NB4 (cell line): ENCODE measurements around the gene ADCK1.
"Not testable (repeated sequence)": the region's sequence is repeated elsewhere in the genome, so short reads cannot be mapped to it uniquely, and the experiment has no call there.

Experiments
- DNase-seq: peaks from one replicate; pipeline ENCODE4 v3.0.0; 2010; ENCODE audit warnings: low read depth
- H3K4me3 ChIP-seq: one replicate; pipeline ENCODE4 v1.5.1; 2011; ENCODE audit warnings: mild to moderate bottlenecking, low read depth, low read length, moderate library complexity
- CTCF ChIP-seq: IDR thresholded peaks from one replicate; pipeline ENCODE4 v1.5.1; 2012; ENCODE audit warnings: low read depth, low read length
- MAX ChIP-seq: IDR thresholded peaks from 2 replicates; pipeline ENCODE4 v1.6.1; 2011; ENCODE audit warnings: low read depth, low read length
- MYC ChIP-seq: IDR thresholded peaks from 2 replicates; pipeline ENCODE4 v1.6.1; 2011; ENCODE audit warnings: low read depth, low read length
- POLR2A ChIP-seq: IDR thresholded peaks from 2 replicates; pipeline ENCODE4 v1.6.1; 2011; ENCODE audit warnings: mild to moderate bottlenecking; ENCODE audit not compliant: insufficient read length; ENCODE audit errors: extremely low read depth

Gene ADCK1

GRCh38 chr14:77805706-77806105 is 5.8 kb downstream of the ADCK1 start:
- H3K4me3 ChIP-seq = no peak overlapping the region
- DNase-seq = no peak
- TF ChIP-seq POLR2A (no peak), MYC (no peak), MAX (no peak), CTCF (no peak)

GRCh38 chr14:77808250-77808649 is 8.3 kb downstream of the ADCK1 start:
- no peak overlapping the region for H3K4me3 ChIP-seq
- DNase-seq = no peak
- TF ChIP-seq MAX (no peak), POLR2A (no peak), CTCF (no peak), MYC (no peak)

- no peak overlapping the region for H3K4me3 ChIP-seq
- no peak for DNase-seq
- TF ChIP-seq MYC = no peak
- TF ChIP-seq MAX = no peak
- TF ChIP-seq POLR2A = no peak
- no peak for TF ChIP-seq CTCF
These were observed 9.1 kb downstream of the ADCK1 start for GRCh38 chr14:77809011-77809410.

GRCh38 chr14:77812028-77812427 is 12.1 kb downstream of the ADCK1 start:
- H3K4me3 ChIP-seq = no peak overlapping the region
- DNase-seq = no peak
- no peak for TF ChIP-seq POLR2A
- TF ChIP-seq CTCF = no peak
- TF ChIP-seq MYC = no peak
- TF ChIP-seq MAX = no peak

- H3K4me3 ChIP-seq, DNase-seq: not testable (repeated sequence)
These were observed 12.8 kb downstream of the ADCK1 start for GRCh38 chr14:77812682-77813081.

GRCh38 chr14:77822307-77822706 is 22.4 kb downstream of the ADCK1 start:
- H3K4me3 ChIP-seq = no peak overlapping the region
- no peak for DNase-seq
- TF ChIP-seq MAX (no peak), POLR2A (no peak), CTCF (no peak), MYC (no peak)
